Sigmoid colon (tissue), 7 donors: ENCODE results near the gene SOX30. TPM values are rescaled to one million over a fixed set of nuclear protein-coding genes. Genes with fewer than 3 reads are reported as not detected.

Experiments used
- DNase-seq: peaks from one replicate; pipeline ENCODE4 v3.0.0-alpha.2; 2019
- H3K27ac ChIP-seq, 4 donors: fragments of 200-600 bp; sonication (generic); one replicate each; pipeline ENCODE4 v1.5.1; 2016 to 2019; ENCODE audit warnings: mild to moderate bottlenecking in 1 of 4
- H3K27me3 ChIP-seq, 3 donors: fragments of 200-600 bp; sonication (generic); one replicate each; pipeline ENCODE4 v1.5.1; 2019; ENCODE audit warnings: mild to moderate bottlenecking in 1 of 3
- H3K36me3 ChIP-seq, 4 donors: fragments of 200-600 bp; sonication (generic); one replicate each; pipeline ENCODE4 v1.5.1; 2016 to 2019
- H3K4me1 ChIP-seq, 4 donors: fragments of 200-600 bp; sonication (generic); one replicate each; pipeline ENCODE4 v1.5.1; 2017 to 2019
- H3K4me3 ChIP-seq, 4 donors: fragments of 200-600 bp; sonication (generic); one replicate each; pipeline ENCODE4 v1.5.1; 2017 to 2019; ENCODE audit warnings: mild to moderate bottlenecking in 2 of 4, moderate library complexity in 1 of 4
- H3K9me3 ChIP-seq, 4 donors: fragments of 200-600 bp in 3 of 4; sonication (generic) in 3 of 4; one replicate each; pipeline versions ENCODE4 v1.5.1 to v1.6.1; 2013 to 2019
- EP300 ChIP-seq, 4 donors: sonication (generic); formaldehyde crosslinking; IDR thresholded peaks; one replicate each; pipeline ENCODE4 v1.6.1; 2017; ENCODE audit warnings: antibody characterized with exemption in 4 of 4
- POLR2A ChIP-seq, 2 donors: fragments of 450-650 bp; IDR thresholded peaks; one replicate each; pipeline ENCODE4 v1.6.1; 2016; ENCODE audit warnings: antibody characterized with exemption in 2 of 2, mild to moderate bottlenecking in 2 of 2, moderate library complexity in 2 of 2
- POLR2AphosphoS5 ChIP-seq, 4 donors: sonication (generic); formaldehyde crosslinking; IDR thresholded peaks; one replicate each; pipeline ENCODE4 v1.6.1; 2017; ENCODE audit warnings: antibody characterized with exemption in 4 of 4
- WGBS, 2 donors: extraction: QIAGEN DNeasy Blood & Tissue Kit; methylation state at CpG; one replicate each; pipeline ENCODE4 v1.1.7; 2013; 5-methylcytosine and 5-hydroxymethylcytosine counted together
- intact Hi-C: fragments of 100-400 bp; cut with DNase I; formaldehyde crosslinking; loops from one replicate; pipeline ENCODE4 v1.15.1; 2023
- polyA plus RNA-seq, 3 donors: library from polyadenylated mRNA; stranded (reverse); fragments of 200-250 nt; gene quantifications; one replicate each; pipeline ENCODE4 v1.2.3, GENCODE V29; 2013
- total RNA-seq, 4 donors: library from RNA; depleted of rRNA; stranded (reverse); fragments of >200 nt; gene quantifications; one replicate each; pipeline ENCODE4 v1.1.0, GENCODE V29; 2016
- TF ChIP-seq, protein P1 (sequence below), 4 experiments: fragments of 450-650 bp in 3 of 4; fragments of 200-600 bp in 1 of 4; IDR thresholded peaks; one replicate each; pipeline ENCODE4 v1.5.1; 2016 to 2019; ENCODE audit warnings: antibody characterized with exemption in 4 of 4, mild to moderate bottlenecking in 3 of 4, moderate library complexity in 2 of 4
- donor health status: healthy with polysubstance abuse.
- donor health status: Bipolar disorder and iron deficiency.
- donor health status: healthy.

SOX30 gene
- total and polyA plus RNA-seq, 7 donors: 0.12 to 0.55 (median 0.33) TPM; not detected in 4

DNA sequence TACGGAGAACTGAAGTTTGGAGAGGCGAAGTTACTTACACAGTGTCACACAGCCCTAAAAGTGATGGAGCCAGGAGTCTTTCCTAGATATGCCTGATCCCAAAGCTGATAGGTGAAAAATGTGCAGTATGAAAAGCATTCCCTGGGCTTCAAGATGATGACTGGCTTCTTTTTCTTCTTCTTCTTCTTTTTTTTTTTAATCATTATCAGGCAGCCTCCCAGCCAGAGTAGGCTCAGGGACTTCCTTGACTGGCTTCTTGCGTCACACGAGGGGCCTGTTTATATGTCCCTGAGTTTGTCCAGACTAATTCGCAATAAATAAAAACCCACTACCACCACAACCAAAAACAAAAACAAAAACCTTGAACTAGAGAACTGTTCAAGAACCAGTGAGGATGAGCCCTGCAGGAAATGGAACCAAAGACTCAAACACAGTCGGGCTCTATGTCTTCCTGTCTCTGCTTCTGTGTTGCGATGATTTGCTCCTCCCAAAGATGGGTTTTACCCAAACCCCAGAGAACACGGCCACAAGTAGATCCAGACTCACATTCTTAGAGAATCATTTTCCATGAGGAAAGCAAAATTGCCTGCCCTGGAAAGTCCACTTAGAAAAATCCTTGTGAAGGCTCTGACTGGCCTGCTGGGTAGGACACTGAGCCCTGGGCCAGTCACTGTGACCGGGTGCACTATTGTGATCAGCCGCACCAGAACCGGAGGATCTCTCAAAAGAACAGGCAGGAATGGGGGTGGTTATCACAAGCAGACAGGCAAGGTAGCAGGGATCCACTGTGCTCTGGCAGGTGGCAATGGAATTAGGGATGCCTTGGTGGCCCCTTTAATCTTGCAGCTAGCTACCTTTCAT is 38.6 kb downstream of the SOX30 start:
- Histone ChIP-seq H3K36me3 (no peaks in the 10 kb centered on the region), H3K4me3 (no peak overlapping the region), H3K9me3 (no peaks in the 10 kb centered on the region), H3K27me3 (no peaks in the 10 kb centered on the region), H3K27ac (peak overlapping the region in 2 of 4 donors; percentile 52 to 58), H3K4me1 (peaks cover 0 to 17% (median 11%) of the 10 kb centered on the region in 4 donors)
- DNase-seq: no peak
- 79 to 85% methylated on average over 11 of the region's 11 CpGs for WGBS, 2 donors
- no peak for TF ChIP-seq POLR2AphosphoS5 (IDR thresholded peaks at IDR 0.05)
- TF ChIP-seq, protein P1, sequence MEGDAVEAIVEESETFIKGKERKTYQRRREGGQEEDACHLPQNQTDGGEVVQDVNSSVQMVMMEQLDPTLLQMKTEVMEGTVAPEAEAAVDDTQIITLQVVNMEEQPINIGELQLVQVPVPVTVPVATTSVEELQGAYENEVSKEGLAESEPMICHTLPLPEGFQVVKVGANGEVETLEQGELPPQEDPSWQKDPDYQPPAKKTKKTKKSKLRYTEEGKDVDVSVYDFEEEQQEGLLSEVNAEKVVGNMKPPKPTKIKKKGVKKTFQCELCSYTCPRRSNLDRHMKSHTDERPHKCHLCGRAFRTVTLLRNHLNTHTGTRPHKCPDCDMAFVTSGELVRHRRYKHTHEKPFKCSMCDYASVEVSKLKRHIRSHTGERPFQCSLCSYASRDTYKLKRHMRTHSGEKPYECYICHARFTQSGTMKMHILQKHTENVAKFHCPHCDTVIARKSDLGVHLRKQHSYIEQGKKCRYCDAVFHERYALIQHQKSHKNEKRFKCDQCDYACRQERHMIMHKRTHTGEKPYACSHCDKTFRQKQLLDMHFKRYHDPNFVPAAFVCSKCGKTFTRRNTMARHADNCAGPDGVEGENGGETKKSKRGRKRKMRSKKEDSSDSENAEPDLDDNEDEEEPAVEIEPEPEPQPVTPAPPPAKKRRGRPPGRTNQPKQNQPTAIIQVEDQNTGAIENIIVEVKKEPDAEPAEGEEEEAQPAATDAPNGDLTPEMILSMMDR (IDR thresholded peaks at IDR 0.05): no peak
- TF ChIP-seq POLR2A (IDR thresholded peaks at IDR 0.05): no peak
- TF ChIP-seq EP300 (IDR thresholded peaks at IDR 0.05): no peak
- intact Hi-C loops: no loop called here

DNA sequence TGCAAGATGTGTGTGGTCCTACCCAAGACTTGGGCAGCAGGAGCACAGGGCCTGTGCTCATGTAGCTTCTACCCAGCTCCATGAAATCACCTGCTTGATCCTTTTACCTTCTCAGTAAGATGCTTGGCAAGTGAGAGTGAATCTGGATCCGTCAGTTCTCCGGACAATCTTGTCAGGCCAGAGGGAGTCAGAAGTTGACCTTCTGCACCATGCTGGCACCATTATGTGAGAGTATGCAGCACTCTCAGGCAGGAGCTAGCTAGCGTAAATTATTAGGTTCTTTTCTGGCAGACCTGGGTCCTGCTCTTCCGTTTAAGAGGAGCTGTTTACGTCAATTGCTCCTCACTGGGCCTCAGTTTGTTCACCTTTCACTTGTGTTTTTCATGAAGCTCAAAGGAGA is 39.7 kb downstream of the SOX30 start:
- H3K4me1 ChIP-seq: peaks cover 0 to 17% (median 11%) of the 10 kb centered on the region in 4 donors
- H3K36me3 ChIP-seq: no peaks in the 10 kb centered on the region
- 88 to 89% methylated on average over 5 of the region's 5 CpGs for WGBS, 2 donors
- intact Hi-C loops: no loop called here
- TF ChIP-seq EP300 (IDR thresholded peaks at IDR 0.05): peak in 1 of 4 donors; percentile 12
- no peak for TF ChIP-seq POLR2A (IDR thresholded peaks at IDR 0.05)
- peak in 1 of 4 donors; percentile 18 for TF ChIP-seq POLR2AphosphoS5 (IDR thresholded peaks at IDR 0.05)
- no peaks in the 10 kb centered on the region for H3K9me3 ChIP-seq
- H3K27ac ChIP-seq: peak overlapping the region; percentile 23 to 58 (median 48)
- DNase-seq: no peak
- H3K4me3 ChIP-seq: no peak overlapping the region
- no peaks in the 10 kb centered on the region for H3K27me3 ChIP-seq

DNA sequence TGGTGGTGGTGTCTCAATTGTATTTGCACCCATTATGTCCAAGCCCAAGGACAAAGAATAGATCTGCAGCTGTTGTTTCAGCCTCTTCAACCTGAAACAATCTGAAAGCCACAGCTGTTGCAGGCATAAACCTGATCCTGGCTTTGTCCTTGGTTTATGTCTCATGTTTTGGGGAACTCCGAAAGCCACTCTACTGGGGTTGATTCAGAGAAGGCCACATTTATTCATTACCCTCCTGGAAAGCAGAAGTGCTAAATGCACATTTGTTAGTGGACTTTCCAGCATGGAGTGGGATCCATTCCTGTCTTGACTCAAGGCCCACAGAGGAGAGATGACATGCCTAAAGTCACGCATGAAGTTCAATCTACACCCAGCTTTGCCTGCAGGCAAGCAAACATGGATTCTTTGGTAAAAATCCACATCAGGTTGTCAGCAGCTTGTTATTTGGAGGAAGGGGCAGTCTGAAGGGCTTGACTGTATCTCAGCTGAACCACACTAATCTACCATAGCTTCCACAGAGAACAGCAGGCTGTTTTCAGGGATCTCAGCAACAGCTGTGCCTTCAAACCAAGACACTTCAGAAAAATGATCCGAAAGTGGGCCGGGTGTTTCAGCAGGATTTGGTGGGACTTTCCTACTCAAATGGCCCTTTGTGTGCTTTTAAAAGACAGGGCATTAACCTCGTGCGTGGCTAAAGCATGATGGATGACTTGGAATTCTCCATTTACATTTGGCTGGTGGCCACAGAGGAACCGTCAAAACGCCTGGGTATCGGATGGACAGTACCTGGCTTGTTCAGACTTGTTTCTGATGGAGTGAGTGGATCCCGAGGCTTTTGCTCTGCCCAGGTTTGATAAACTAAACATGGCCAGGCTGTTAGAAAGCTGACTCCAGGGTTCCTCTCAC is 40.4 kb downstream of the SOX30 start:
- no peak for TF ChIP-seq POLR2AphosphoS5 (IDR thresholded peaks at IDR 0.05)
- TF ChIP-seq, protein P1 (IDR thresholded peaks at IDR 0.05): no peak
- TF ChIP-seq POLR2A (IDR thresholded peaks at IDR 0.05): no peak
- WGBS, 2 donors: 84 to 87% methylated on average over 10 of the region's 10 CpGs
- no peaks in the 10 kb centered on the region for H3K9me3 ChIP-seq
- H3K27ac ChIP-seq: peak overlapping the region; percentile 23 to 58 (median 48)
- peaks cover 0 to 17% (median 11%) of the 10 kb centered on the region in 4 donors for H3K4me1 ChIP-seq
- H3K36me3 ChIP-seq: no peaks in the 10 kb centered on the region
- intact Hi-C loops: no loop called here
- DNase-seq: no peak
- H3K4me3 ChIP-seq: no peak overlapping the region
- H3K27me3 ChIP-seq: no peaks in the 10 kb centered on the region

DNA sequence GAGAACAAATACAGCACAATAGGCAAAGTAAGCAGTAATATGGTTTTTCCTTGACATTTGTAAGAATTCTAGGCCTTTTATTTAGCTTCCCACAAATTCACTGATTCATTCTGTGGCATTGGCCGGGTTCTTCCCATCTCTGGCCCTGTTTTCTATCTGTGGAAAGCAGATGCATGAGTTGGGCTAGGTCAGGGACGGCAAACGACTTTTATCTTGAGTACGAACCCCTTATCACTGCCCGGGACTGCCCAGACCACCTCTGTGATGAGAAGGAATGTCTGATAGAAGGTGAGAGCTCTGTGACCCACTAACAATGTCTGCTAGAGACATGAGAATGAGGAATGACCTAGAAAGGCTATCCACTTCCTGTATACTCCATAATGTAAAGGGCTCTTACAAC is 41.2 kb downstream of the SOX30 start:
- Histone ChIP-seq H3K4me1 (peaks cover 0 to 17% (median 11%) of the 10 kb centered on the region in 4 donors), H3K27me3 (no peaks in the 10 kb centered on the region), H3K4me3 (no peak overlapping the region), H3K9me3 (no peaks in the 10 kb centered on the region), H3K27ac (no peak overlapping the region), H3K36me3 (no peaks in the 10 kb centered on the region)
- TF ChIP-seq, protein P1 (IDR thresholded peaks at IDR 0.05): no peak
- TF ChIP-seq EP300 (IDR thresholded peaks at IDR 0.05) (no peak), POLR2AphosphoS5 (IDR thresholded peaks at IDR 0.05) (no peak), POLR2A (IDR thresholded peaks at IDR 0.05) (no peak)
- DNase-seq: no peak
- 91 to 92% methylated on average over 5 of the region's 5 CpGs for WGBS, 2 donors
- intact Hi-C loops: no loop called here
